ENCODE measurements around the gene IDH3B.
"Not testable (repeated sequence)": the region's sequence is repeated elsewhere in the genome, so short reads cannot be mapped to it uniquely, and the experiment has no call there.

The IDH3B gene

GRCh38 chr20:2684817-2685216 is 20.8 kb upstream of the IDH3B start:
- TF ChIP-seq MYC (IDR thresholded peaks at IDR 0.05; ENCODE audit: low read depth, low read length) (peak; percentile 82; the same call in 1 of the 2 replicates), MAX (IDR thresholded peaks at IDR 0.05; ENCODE audit: low read depth, low read length) (peak; percentile 58; the same call in 1 of the 2 replicates)
- H3K4me3 ChIP-seq (ENCODE audit: low read depth, low read length), result peak overlapping the region; percentile 49
- peak; percentile 95 for DNase-seq (ENCODE audit: low read depth)

GRCh38 chr20:2682040-2682439 is 18.0 kb upstream of the IDH3B start:
- H3K4me3 ChIP-seq (ENCODE audit: low read depth, low read length); DNase-seq (ENCODE audit: low read depth): not testable (repeated sequence)

- no peak overlapping the region for H3K4me3 ChIP-seq (ENCODE audit: low read depth, low read length)
- peak; percentile 65 for DNase-seq (ENCODE audit: low read depth)
- TF ChIP-seq CTCF (IDR thresholded peaks at IDR 0.05; ENCODE audit: low read depth, low read length), result no peak
- TF ChIP-seq MAX (IDR thresholded peaks at IDR 0.05; ENCODE audit: low read depth, low read length), result 0 out of 2 replicates have a peak, but pooled peaks have one; percentile 7
- 0 out of 2 replicates have a peak, but pooled peaks have one; percentile 27 for TF ChIP-seq MYC (IDR thresholded peaks at IDR 0.05; ENCODE audit: low read depth, low read length)
- TF ChIP-seq POLR2A (IDR thresholded peaks at IDR 0.05; ENCODE audit: extremely low read depth, insufficient read length), result no peak
These were observed 16.0 kb upstream of the IDH3B start for GRCh38 chr20:2680046-2680445.

- no peak for DNase-seq (ENCODE audit: low read depth)
- TF ChIP-seq CTCF (IDR thresholded peaks at IDR 0.05; ENCODE audit: low read depth, low read length) (no peak), MYC (IDR thresholded peaks at IDR 0.05; ENCODE audit: low read depth, low read length) (no peak)
- no peak overlapping the region for H3K4me3 ChIP-seq (ENCODE audit: low read depth, low read length)
These were observed 9.4 kb upstream of the IDH3B start for GRCh38 chr20:2673453-2673852.

- no peak for DNase-seq (ENCODE audit: low read depth)
- H3K4me3 ChIP-seq (ENCODE audit: low read depth, low read length), result no peak overlapping the region
- no peak for TF ChIP-seq MAX (IDR thresholded peaks at IDR 0.05; ENCODE audit: low read depth, low read length)
- TF ChIP-seq MYC (IDR thresholded peaks at IDR 0.05; ENCODE audit: low read depth, low read length), result no peak
- TF ChIP-seq CTCF (IDR thresholded peaks at IDR 0.05; ENCODE audit: low read depth, low read length), result no peak
- TF ChIP-seq POLR2A (IDR thresholded peaks at IDR 0.05; ENCODE audit: extremely low read depth, insufficient read length), result no peak
These were observed 8.4 kb upstream of the IDH3B start for GRCh38 chr20:2672446-2672845.

- peak; percentile 84 for DNase-seq (ENCODE audit: low read depth)
- no peak overlapping the region for H3K4me3 ChIP-seq (ENCODE audit: low read depth, low read length)
- peak; percentile 74 for TF ChIP-seq CTCF (IDR thresholded peaks at IDR 0.05; ENCODE audit: low read depth, low read length)
- no peak for TF ChIP-seq MYC (IDR thresholded peaks at IDR 0.05; ENCODE audit: low read depth, low read length)
These were observed 8.0 kb upstream of the IDH3B start for GRCh38 chr20:2671977-2672376.

GRCh38 chr20:2663364-2663886 is 591 bp downstream of the IDH3B start:
- no peak for TF ChIP-seq CTCF (IDR thresholded peaks at IDR 0.05; ENCODE audit: low read depth, low read length)
- no peak for TF ChIP-seq POLR2A (IDR thresholded peaks at IDR 0.05; ENCODE audit: extremely low read depth, insufficient read length)
- TF ChIP-seq MYC (IDR thresholded peaks at IDR 0.05; ENCODE audit: low read depth, low read length), result no peak
- TF ChIP-seq MAX (IDR thresholded peaks at IDR 0.05; ENCODE audit: low read depth, low read length), result no peak
- peak overlapping the region; percentile 98 for H3K4me3 ChIP-seq (ENCODE audit: low read depth, low read length)
- no peak for DNase-seq (ENCODE audit: low read depth)
